NCI-H2196 treated with DMSO at 0.1 percent for 48 hours (cell line): ENCODE results near the gene TRIM72.
"Not testable (repeated sequence)": the region's sequence is repeated elsewhere in the genome, so short reads cannot be mapped to it uniquely, and the experiment has no call there.

Experiments
- DNase-seq: peaks from one replicate; lab custom pipeline; 2025; ENCODE audit not compliant: unreplicated experiment; lab: John Stamatoyannopoulos, UW

Gene TRIM72

GRCh38 chr16:31214708-31215286 is 878 bp downstream of the TRIM72 start:
- no peak for DNase-seq

- DNase-seq: no peak
These were observed 1.6 kb downstream of the TRIM72 start for GRCh38 chr16:31215287-31216162.

- DNase-seq: no peak
These were observed 2.7 kb downstream of the TRIM72 start, which contains the start of gene PYDC1 for GRCh38 chr16:31216422-31217135. Gene PYDC1 (minus strand): TSS chr16:31217135. CDS start chr16:31217028, 107 bp downstream.

- no peak for DNase-seq
These were observed 3.2 kb downstream of the TRIM72 start for GRCh38 chr16:31217136-31217530.

- no peak for DNase-seq
These were observed 5.3 kb downstream of the TRIM72 start for GRCh38 chr16:31219154-31219741.

- no peak for DNase-seq
These were observed 7.6 kb downstream of the TRIM72 start for GRCh38 chr16:31221357-31222160.

GRCh38 chr16:31223044-31223443 is 9.1 kb downstream of the TRIM72 start:
- DNase-seq: no peak

GRCh38 chr16:31224092-31224955 is 10.4 kb downstream of the TRIM72 start:
- DNase-seq: no peak

GRCh38 chr16:31225193-31225592 is 11.3 kb downstream of the TRIM72 start:
- DNase-seq: no peak

GRCh38 chr16:31228206-31228605 is 14.3 kb downstream of the TRIM72 start:
- no peak for DNase-seq

GRCh38 chr16:31229501-31229900 is 15.6 kb downstream of the TRIM72 start:
- no peak for DNase-seq

- DNase-seq: no peak
These were observed 24.1 kb downstream of the TRIM72 start for GRCh38 chr16:31238041-31238440.

- DNase-seq: no peak
These were observed 28.3 kb downstream of the TRIM72 start for GRCh38 chr16:31242206-31242605.

GRCh38 chr16:31243734-31244670 is 30.1 kb downstream of the TRIM72 start:
- no peak for DNase-seq

- DNase-seq: not testable (repeated sequence)
These were observed 31.7 kb downstream of the TRIM72 start for GRCh38 chr16:31245598-31245997.

GRCh38 chr16:31246296-31246695 is 32.4 kb downstream of the TRIM72 start:
- no peak for DNase-seq

GRCh38 chr16:31248344-31248743 is 34.4 kb downstream of the TRIM72 start:
- no peak for DNase-seq

GRCh38 chr16:31250782-31251384 is 37.0 kb downstream of the TRIM72 start:
- no peak for DNase-seq
